ENCODE data around the gene MEMO1. TPM values are rescaled to one million over a fixed set of nuclear protein-coding genes. Genes with fewer than 3 reads are reported as not detected.
A peak's percentile ranks its signal among the peaks of the same experiment; 100 is the strongest.
"Not testable (repeated sequence)": the region's sequence is repeated elsewhere in the genome, so short reads cannot be mapped to it uniquely, and the experiment has no call there.

Gene MEMO1
- polyA plus RNA-seq, 4 donors, result 30.3 to 33.4 (median 33.0) TPM

DNA sequence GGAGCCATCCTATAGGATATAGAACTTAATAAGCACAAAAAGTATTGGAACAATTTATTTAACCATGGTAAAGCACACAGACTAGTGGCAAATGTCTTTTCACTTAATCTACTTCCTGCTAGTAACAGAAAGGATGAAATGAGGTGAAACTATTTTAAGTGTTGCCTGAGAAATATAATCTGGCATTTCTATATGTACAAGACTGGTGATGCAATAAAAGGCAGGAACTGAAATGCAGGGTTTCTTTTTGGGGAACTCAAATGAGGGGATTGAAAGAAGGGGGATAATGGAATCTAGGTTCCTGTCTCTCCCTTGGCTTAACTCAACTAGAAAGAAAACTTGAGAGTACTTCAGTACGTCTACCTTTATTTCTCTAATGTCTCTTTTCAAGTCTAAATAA is 122.3 kb downstream of the MEMO1 start:
- H3K9me3 ChIP-seq (ENCODE audit: control insufficient read depth in 2 of 2, insufficient read depth in 1 of 2, low read depth in 1 of 2, low read length in 1 of 2), result no peaks in the 10 kb centered on the region
- H3K4me3 ChIP-seq (ENCODE audit: low read depth in 1 of 3, low read length in 3 of 3), result no peak overlapping the region
- DNase-seq, result no peak
- H3K4me1 ChIP-seq (ENCODE audit: control insufficient read depth in 3 of 3, insufficient read depth in 2 of 3, low read depth in 1 of 3, low read length in 2 of 3), result no peaks in the 10 kb centered on the region
- H3K27ac ChIP-seq (ENCODE audit: low read depth in 1 of 3, low read length in 2 of 3), result no peak overlapping the region
- WGBS, 3 donors, result 90 to 97% (median 91%) methylated on average over 1 of the region's 1 CpG
- no peaks in the 10 kb centered on the region for H3K27me3 ChIP-seq (ENCODE audit: control insufficient read depth in 3 of 3, insufficient read depth in 3 of 3, low read length in 3 of 3)
- FAIRE-seq, result no peak
- H3K36me3 ChIP-seq (ENCODE audit: control insufficient read depth in 3 of 3, insufficient read depth in 2 of 3, low read depth in 1 of 3, low read length in 3 of 3), result peaks cover 0 to 2% (median 0%) of the 10 kb centered on the region in 3 donors

DNA sequence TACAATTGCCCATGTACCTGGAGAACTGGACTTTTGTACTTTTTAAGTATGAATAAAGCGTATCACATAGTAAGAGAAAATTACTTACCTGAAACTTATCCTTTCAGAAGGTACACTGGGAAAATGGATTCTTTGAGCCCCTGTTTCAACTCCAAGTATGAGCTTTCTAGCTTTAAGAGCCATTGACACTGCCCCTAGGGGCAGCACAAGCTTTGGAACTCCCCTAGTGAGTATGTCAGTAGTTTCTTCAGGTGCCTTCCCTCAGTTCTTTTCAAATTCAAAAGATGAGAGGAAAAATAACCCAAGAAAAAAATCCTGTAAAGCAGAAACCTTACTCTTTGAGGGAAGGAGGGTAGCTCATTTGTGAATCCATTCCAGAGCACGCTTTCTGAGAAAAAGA is 124.1 kb downstream of the MEMO1 start:
- DNase-seq (peak in 1 of 2 donors; percentile 25), FAIRE-seq (no peak)
- 94 to 96% (median 96%) methylated on average over 2 of the region's 2 CpGs for WGBS, 3 donors
- no peaks in the 10 kb centered on the region for H3K27me3 ChIP-seq (ENCODE audit: control insufficient read depth in 3 of 3, insufficient read depth in 3 of 3, low read length in 3 of 3)
- no peaks in the 10 kb centered on the region for H3K4me1 ChIP-seq (ENCODE audit: control insufficient read depth in 3 of 3, insufficient read depth in 2 of 3, low read depth in 1 of 3, low read length in 2 of 3)
- no peaks in the 10 kb centered on the region for H3K9me3 ChIP-seq (ENCODE audit: control insufficient read depth in 2 of 2, insufficient read depth in 1 of 2, low read depth in 1 of 2, low read length in 1 of 2)
- no peak overlapping the region for H3K27ac ChIP-seq (ENCODE audit: low read depth in 1 of 3, low read length in 2 of 3)
- no peak overlapping the region for H3K4me3 ChIP-seq (ENCODE audit: low read depth in 1 of 3, low read length in 3 of 3)
- peaks cover 0 to 4% (median 0%) of the 10 kb centered on the region in 3 donors for H3K36me3 ChIP-seq (ENCODE audit: control insufficient read depth in 3 of 3, insufficient read depth in 2 of 3, low read depth in 1 of 3, low read length in 3 of 3)

DNA sequence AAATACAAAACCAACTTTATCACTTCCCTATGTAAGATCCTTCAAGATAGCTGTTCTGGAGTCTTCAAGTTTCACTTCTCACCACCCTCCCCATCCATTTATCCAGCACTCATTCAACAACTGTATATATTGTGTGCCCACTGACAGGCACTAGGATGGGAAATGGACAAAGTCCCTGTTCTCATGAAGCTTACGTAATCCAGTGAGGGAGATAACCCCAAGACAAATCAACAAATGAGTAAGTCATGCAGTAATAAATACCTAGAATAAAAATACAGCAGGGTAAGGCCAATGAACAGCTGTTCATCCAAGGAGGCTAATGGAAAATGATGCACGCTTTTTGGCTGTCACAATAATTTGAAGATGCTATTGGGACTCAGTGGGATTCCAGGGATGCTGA is 133.8 kb downstream of the MEMO1 start:
- Histone ChIP-seq H3K9me3 (ENCODE audit: control insufficient read depth in 2 of 2, insufficient read depth in 1 of 2, low read depth in 1 of 2, low read length in 1 of 2) (no peaks in the 10 kb centered on the region), H3K27ac (ENCODE audit: low read depth in 1 of 3, low read length in 2 of 3) (no peak overlapping the region), H3K4me1 (ENCODE audit: control insufficient read depth in 3 of 3, insufficient read depth in 2 of 3, low read depth in 1 of 3, low read length in 2 of 3) (no peaks in the 10 kb centered on the region), H3K36me3 (ENCODE audit: control insufficient read depth in 3 of 3, insufficient read depth in 2 of 3, low read depth in 1 of 3, low read length in 3 of 3) (peaks cover 0 to 13% (median 0%) of the 10 kb centered on the region in 3 donors), H3K4me3 (ENCODE audit: low read depth in 1 of 3, low read length in 3 of 3) (no peak overlapping the region), H3K27me3 (ENCODE audit: control insufficient read depth in 3 of 3, insufficient read depth in 3 of 3, low read length in 3 of 3) (no peaks in the 10 kb centered on the region)
- FAIRE-seq, result no peak
- peak; percentile 78 to 79 for DNase-seq
- 55 to 77% (median 64%) methylated on average over 2 of the region's 2 CpGs for WGBS, 3 donors

DNA sequence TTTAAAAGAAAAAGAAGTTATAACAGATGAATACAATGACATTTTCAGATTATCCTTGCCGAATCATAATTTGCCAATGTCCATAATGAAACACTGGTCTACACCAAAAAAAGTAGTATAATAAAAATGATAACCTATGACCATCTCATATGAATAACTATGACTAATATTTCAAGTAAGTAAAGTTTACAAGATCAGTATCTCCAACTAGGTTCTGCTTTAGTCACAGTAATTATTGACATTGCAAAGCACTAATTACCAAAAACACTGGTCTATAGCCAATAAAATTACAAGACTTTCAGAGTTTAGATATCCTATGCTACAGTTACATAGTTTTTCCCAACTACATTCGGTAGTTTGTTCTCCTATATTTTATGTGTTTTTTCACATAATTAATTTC is 136.7 kb downstream of the MEMO1 start:
- H3K36me3 ChIP-seq (ENCODE audit: control insufficient read depth in 3 of 3, insufficient read depth in 2 of 3, low read depth in 1 of 3, low read length in 3 of 3), result no peaks in the 10 kb centered on the region
- H3K4me3 ChIP-seq (ENCODE audit: low read depth in 1 of 3, low read length in 3 of 3), result no peak overlapping the region
- no peaks in the 10 kb centered on the region for H3K27me3 ChIP-seq (ENCODE audit: control insufficient read depth in 3 of 3, insufficient read depth in 3 of 3, low read length in 3 of 3)
- H3K9me3 ChIP-seq (ENCODE audit: control insufficient read depth in 2 of 2, insufficient read depth in 1 of 2, low read depth in 1 of 2, low read length in 1 of 2), result no peaks in the 10 kb centered on the region
- DNase-seq (peak in 1 of 2 donors; percentile 9), FAIRE-seq (peak; percentile 26)
- H3K27ac ChIP-seq (ENCODE audit: low read depth in 1 of 3, low read length in 2 of 3), result no peak overlapping the region
- H3K4me1 ChIP-seq (ENCODE audit: control insufficient read depth in 3 of 3, insufficient read depth in 2 of 3, low read depth in 1 of 3, low read length in 2 of 3), result no peaks in the 10 kb centered on the region
- WGBS, 3 donors, result 87 to 95% (median 92%) methylated on average over 2 of the region's 2 CpGs

DNA sequence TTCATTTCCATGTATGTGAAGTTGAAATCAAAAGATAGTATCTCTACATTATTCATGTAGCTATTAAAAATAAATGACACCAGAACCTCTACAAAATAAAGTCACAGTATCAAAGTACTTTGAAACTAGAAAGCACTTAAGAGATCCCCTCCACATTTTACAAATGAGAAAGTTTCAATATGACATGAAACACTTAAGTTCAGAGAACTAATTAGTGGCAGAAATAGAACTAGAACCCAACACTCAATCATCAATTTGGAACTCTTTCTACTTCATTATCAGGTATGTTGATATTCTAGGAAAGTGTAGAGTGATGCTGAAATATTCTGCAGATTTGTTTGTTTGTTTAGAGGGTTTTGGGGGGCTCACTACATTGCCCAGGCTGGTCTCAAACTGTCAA is 145.6 kb downstream of the MEMO1 start:
- FAIRE-seq (no peak), DNase-seq (no peak)
- Histone ChIP-seq H3K9me3 (ENCODE audit: control insufficient read depth in 2 of 2, insufficient read depth in 1 of 2, low read depth in 1 of 2, low read length in 1 of 2) (no peaks in the 10 kb centered on the region), H3K4me1 (ENCODE audit: control insufficient read depth in 3 of 3, insufficient read depth in 2 of 3, low read depth in 1 of 3, low read length in 2 of 3) (no peaks in the 10 kb centered on the region), H3K27ac (ENCODE audit: low read depth in 1 of 3, low read length in 2 of 3) (no peak overlapping the region), H3K4me3 (ENCODE audit: low read depth in 1 of 3, low read length in 3 of 3) (no peak overlapping the region), H3K36me3 (ENCODE audit: control insufficient read depth in 3 of 3, insufficient read depth in 2 of 3, low read depth in 1 of 3, low read length in 3 of 3) (peaks cover 0 to 6% (median 0%) of the 10 kb centered on the region in 3 donors), H3K27me3 (ENCODE audit: control insufficient read depth in 3 of 3, insufficient read depth in 3 of 3, low read length in 3 of 3) (no peaks in the 10 kb centered on the region)

DNA sequence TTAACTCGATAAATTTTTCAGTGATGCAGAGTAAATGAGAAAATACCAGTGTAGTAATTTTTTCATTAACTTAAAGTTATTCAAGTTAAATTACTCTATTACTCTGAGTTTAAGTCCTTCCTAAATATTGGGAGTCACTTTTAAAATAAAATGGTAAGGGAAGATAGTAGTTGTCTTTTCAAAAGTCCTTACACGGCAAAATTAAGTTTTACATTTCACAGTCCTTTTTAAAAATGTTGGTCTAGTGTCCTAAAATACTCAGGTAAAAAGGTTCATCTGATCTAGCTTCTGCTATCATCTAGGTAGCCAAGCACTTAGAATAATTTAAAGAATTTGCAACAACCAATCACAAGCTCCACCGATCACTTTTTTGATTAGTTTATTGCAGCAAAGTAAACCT is 146.9 kb downstream of the MEMO1 start:
- peaks cover 0 to 6% (median 0%) of the 10 kb centered on the region in 3 donors for H3K36me3 ChIP-seq (ENCODE audit: control insufficient read depth in 3 of 3, insufficient read depth in 2 of 3, low read depth in 1 of 3, low read length in 3 of 3)
- FAIRE-seq (no peak), DNase-seq (no peak)
- no peaks in the 10 kb centered on the region for H3K9me3 ChIP-seq (ENCODE audit: control insufficient read depth in 2 of 2, insufficient read depth in 1 of 2, low read depth in 1 of 2, low read length in 1 of 2)
- no peaks in the 10 kb centered on the region for H3K4me1 ChIP-seq (ENCODE audit: control insufficient read depth in 3 of 3, insufficient read depth in 2 of 3, low read depth in 1 of 3, low read length in 2 of 3)
- H3K27ac ChIP-seq (ENCODE audit: low read depth in 1 of 3, low read length in 2 of 3), result no peak overlapping the region
- 94 to 99% (median 97%) methylated on average over 3 of the region's 3 CpGs for WGBS, 3 donors
- H3K4me3 ChIP-seq (ENCODE audit: low read depth in 1 of 3, low read length in 3 of 3), result no peak overlapping the region
- H3K27me3 ChIP-seq (ENCODE audit: control insufficient read depth in 3 of 3, insufficient read depth in 3 of 3, low read length in 3 of 3), result no peaks in the 10 kb centered on the region

DNA sequence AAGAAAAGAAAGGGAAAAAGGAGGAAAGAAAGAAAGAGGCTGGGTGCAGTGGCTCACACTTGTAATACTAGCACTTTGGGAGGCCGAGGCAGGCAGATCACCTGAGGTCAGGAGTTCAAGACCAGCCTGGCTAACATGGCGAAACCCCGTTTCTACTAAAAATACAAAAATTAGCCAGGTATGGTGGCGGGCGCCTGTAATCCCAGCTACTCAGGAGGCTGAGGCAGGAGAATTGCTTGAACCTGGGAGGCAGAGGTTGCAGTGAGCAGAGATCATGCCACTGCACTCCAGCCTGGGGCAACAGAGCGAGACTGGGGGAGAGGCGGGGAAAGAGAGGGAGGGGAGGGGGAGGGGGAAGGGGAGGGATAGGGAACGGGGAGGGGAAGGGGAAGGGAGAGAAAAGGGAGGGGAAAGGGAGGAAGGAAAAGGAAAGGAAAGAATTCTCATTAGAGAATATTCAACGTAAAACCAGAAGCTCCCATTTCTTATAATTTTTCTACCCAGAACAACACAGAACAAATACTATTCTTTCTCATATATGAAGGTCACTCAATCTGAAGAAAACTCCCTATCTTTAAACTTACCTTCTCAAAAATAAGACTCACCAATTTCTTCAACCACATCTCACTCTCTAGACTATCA is 147.7 kb downstream of the MEMO1 start:
- 96 to 98% (median 96%) methylated on average over 5 to 9 of the region's 9 CpGs for WGBS, 3 donors
- FAIRE-seq; H3K36me3 ChIP-seq (ENCODE audit: control insufficient read depth in 3 of 3, insufficient read depth in 2 of 3, low read depth in 1 of 3, low read length in 3 of 3): not testable (repeated sequence)

DNA sequence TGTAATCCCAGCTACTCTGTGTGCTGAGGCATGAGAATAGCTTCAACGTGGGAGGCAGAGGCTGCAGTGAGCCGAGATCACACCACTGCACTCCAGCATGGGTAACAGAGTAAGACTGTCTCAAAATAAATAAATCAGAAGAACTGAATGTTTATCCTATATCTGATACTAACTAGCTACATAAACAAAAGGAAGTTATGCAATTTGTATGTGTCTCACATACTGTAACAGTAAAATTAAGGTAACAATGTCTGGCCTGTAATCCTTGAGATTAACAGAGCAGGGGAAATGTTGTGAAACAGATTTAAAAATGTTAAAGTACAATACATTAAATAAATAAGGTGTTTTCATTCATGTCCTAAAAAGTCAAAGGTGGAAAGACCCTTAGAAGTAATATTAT is 150.8 kb downstream of the MEMO1 start:
- Histone ChIP-seq H3K9me3 (ENCODE audit: control insufficient read depth in 2 of 2, insufficient read depth in 1 of 2, low read depth in 1 of 2, low read length in 1 of 2) (no peaks in the 10 kb centered on the region), H3K27me3 (ENCODE audit: control insufficient read depth in 3 of 3, insufficient read depth in 3 of 3, low read length in 3 of 3) (no peaks in the 10 kb centered on the region), H3K4me1 (ENCODE audit: control insufficient read depth in 3 of 3, insufficient read depth in 2 of 3, low read depth in 1 of 3, low read length in 2 of 3) (no peaks in the 10 kb centered on the region), H3K36me3 (ENCODE audit: control insufficient read depth in 3 of 3, insufficient read depth in 2 of 3, low read depth in 1 of 3, low read length in 3 of 3) (peaks cover 0 to 6% (median 0%) of the 10 kb centered on the region in 3 donors), H3K27ac (ENCODE audit: low read depth in 1 of 3, low read length in 2 of 3) (no peak overlapping the region), H3K4me3 (ENCODE audit: low read depth in 1 of 3, low read length in 3 of 3) (no peak overlapping the region)
- WGBS, 3 donors, result 72 to 96% (median 86%) methylated on average over 2 of the region's 2 CpGs
- FAIRE-seq (no peak), DNase-seq (no peak)

More for the DNA sequence above, 147.7 kb downstream of the MEMO1 start:
- H3K4me1 ChIP-seq (ENCODE audit: control insufficient read depth in 3 of 3, insufficient read depth in 2 of 3, low read depth in 1 of 3, low read length in 2 of 3); DNase-seq; H3K9me3 ChIP-seq (ENCODE audit: control insufficient read depth in 2 of 2, insufficient read depth in 1 of 2, low read depth in 1 of 2, low read length in 1 of 2); H3K4me3 ChIP-seq (ENCODE audit: low read depth in 1 of 3, low read length in 3 of 3); H3K27ac ChIP-seq (ENCODE audit: low read depth in 1 of 3, low read length in 2 of 3); H3K27me3 ChIP-seq (ENCODE audit: control insufficient read depth in 3 of 3, insufficient read depth in 3 of 3, low read length in 3 of 3): not testable (repeated sequence)

DNA sequence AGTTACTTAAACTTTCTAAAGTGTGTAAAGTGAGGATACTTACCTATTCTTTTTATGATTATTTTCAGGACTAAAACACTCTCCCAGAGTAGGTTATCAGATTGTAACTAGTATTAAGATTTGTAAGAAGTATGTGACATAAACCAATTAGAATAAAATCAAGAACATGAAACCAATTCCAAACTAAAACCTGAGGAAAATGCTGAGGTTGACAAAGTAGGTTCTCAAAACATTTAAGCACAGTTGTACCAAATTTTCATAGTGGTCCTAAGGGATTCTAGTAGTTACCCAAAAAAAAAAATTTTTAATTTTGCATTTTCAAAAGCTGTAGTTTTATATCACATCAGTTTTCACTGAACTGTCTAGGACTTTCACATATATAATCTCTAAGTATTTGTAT is 157.3 kb downstream of the MEMO1 start:
- FAIRE-seq, result no peak
- no peaks in the 10 kb centered on the region for H3K4me1 ChIP-seq (ENCODE audit: control insufficient read depth in 3 of 3, insufficient read depth in 2 of 3, low read depth in 1 of 3, low read length in 2 of 3)
- peaks cover 0 to 3% (median 0%) of the 10 kb centered on the region in 3 donors for H3K36me3 ChIP-seq (ENCODE audit: control insufficient read depth in 3 of 3, insufficient read depth in 2 of 3, low read depth in 1 of 3, low read length in 3 of 3)
- H3K27me3 ChIP-seq (ENCODE audit: control insufficient read depth in 3 of 3, insufficient read depth in 3 of 3, low read length in 3 of 3), result no peaks in the 10 kb centered on the region
- H3K4me3 ChIP-seq (ENCODE audit: low read depth in 1 of 3, low read length in 3 of 3), result no peak overlapping the region
- H3K9me3 ChIP-seq (ENCODE audit: control insufficient read depth in 2 of 2, insufficient read depth in 1 of 2, low read depth in 1 of 2, low read length in 1 of 2), result no peaks in the 10 kb centered on the region
- no peak for DNase-seq
- H3K27ac ChIP-seq (ENCODE audit: low read depth in 1 of 3, low read length in 2 of 3), result no peak overlapping the region
